Body of pancreas (tissue), 4 donors: ENCODE data around the gene LRP2. TPM values are rescaled to one million over a fixed set of nuclear protein-coding genes. Genes with fewer than 3 reads are reported as not detected.

Source experiments
- ATAC-seq: fragments of 150-250 bp; one replicate; pipeline ENCODE4 v1.9.1; 2016
- DNase-seq, 4 donors: peaks; one replicate each; pipeline ENCODE4 v3.0.0-alpha.2; 2019
- H3K27ac ChIP-seq, 4 donors: fragments of 200-600 bp; sonication (generic); 1 replicate in 3 of 4; 2 replicates in 1 of 4; pipeline versions ENCODE4 v1.5.1 to v1.6.1; 2016 to 2019; ENCODE audit warnings: mild to moderate bottlenecking in 1 of 4, mixed read lengths in 1 of 4, moderate library complexity in 1 of 4
- H3K27me3 ChIP-seq, 2 donors: fragments of 200-600 bp; sonication (generic); one replicate each; pipeline ENCODE4 v1.6.0; 2016; ENCODE audit warnings: mild to moderate bottlenecking in 1 of 2
- H3K36me3 ChIP-seq, 2 donors: fragments of 200-600 bp; sonication (generic); replicated peaks in 1 of 2; 2 replicates each; pipeline ENCODE4 v1.5.1; 2016; ENCODE audit warnings: low read depth in 2 of 2; ENCODE audit not compliant: insufficient read depth in 1 of 2
- H3K4me1 ChIP-seq: fragments of 200-600 bp; sonication (generic); one replicate; pipeline ENCODE4 v1.6.0; 2016
- H3K4me3 ChIP-seq, 2 donors: fragments of 200-600 bp; sonication (generic); 1 replicate in 1 of 2; 2 replicates in 1 of 2; pipeline ENCODE4 v1.5.1; 2016 to 2019
- H3K9me3 ChIP-seq, 3 donors: fragments of 200-600 bp; sonication (generic); 1 replicate in 2 of 3; 2 replicates in 1 of 3; pipeline ENCODE4 v1.5.1; 2016
- CTCF ChIP-seq, 7 experiments: fragments of 450-650 bp in 4 of 7; fragments of 200-600 bp in 3 of 7; sonication (generic) in 3 of 7; IDR thresholded peaks; one replicate each; pipeline ENCODE4 v1.5.1; 2016 to 2019; ENCODE audit warnings: antibody characterized with exemption in 7 of 7
- POLR2A ChIP-seq, 3 donors: fragments of 450-650 bp; IDR thresholded peaks; one replicate each; pipeline ENCODE4 v1.6.1; 2016; ENCODE audit warnings: antibody characterized with exemption in 3 of 3, mild to moderate bottlenecking in 2 of 3
- WGBS, 2 donors: methylation state at CpG; one replicate each; pipeline ENCODE4 v1.1.5; 2017; 5-methylcytosine and 5-hydroxymethylcytosine counted together
- intact Hi-C: fragments of 100-400 bp; cut with DNase I; formaldehyde crosslinking; loops from one replicate; pipeline ENCODE4 v1.15.1; 2023
- total RNA-seq, 2 donors: library from RNA; depleted of rRNA; stranded (reverse); fragments of >200 nt; gene quantifications; one replicate each; pipeline ENCODE4 v1.1.0, GENCODE V29; 2016

LRP2 gene
- total RNA-seq, 2 donors from 2014 or later: under 0.01 TPM; not detected in 1

GRCh38 chr2:169303579-169304305, 58.6 kb downstream of the LRP2 start:
- Histone ChIP-seq H3K27me3 (no peaks in the 10 kb centered on the region), H3K27ac (no peak overlapping the region), H3K36me3 (no peaks in the 10 kb centered on the region), H3K4me1 (no peaks in the 10 kb centered on the region), H3K9me3 (no peaks in the 10 kb centered on the region), H3K4me3 (no peak overlapping the region)
- DNase-seq (no peak), ATAC-seq (no peak)
- TF ChIP-seq POLR2A (IDR thresholded peaks at IDR 0.05): no peak
- TF ChIP-seq CTCF (IDR thresholded peaks at IDR 0.05): no peak
- intact Hi-C loops: no loop called here
- WGBS, 2 donors: 63 to 67% methylated on average over 4 of the region's 4 CpGs

DNA sequence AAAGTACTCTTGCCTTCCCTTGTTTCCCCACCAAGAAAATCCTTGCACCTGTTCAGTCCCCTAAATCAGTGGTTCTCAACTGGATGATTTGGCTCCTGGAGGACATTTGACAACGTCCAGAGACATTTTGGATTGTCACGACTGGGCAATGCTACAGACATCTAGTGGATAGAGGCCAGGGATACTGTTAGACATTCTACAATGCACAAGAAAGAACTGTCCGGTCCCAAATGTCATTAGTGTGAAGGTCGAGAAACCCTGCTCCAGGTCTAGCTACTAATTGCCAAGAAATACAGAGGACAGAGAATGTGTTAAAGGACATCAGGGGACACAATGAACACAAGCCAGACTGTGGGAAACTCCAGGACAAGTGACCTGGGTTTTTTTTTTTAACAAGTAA, 60.0 kb downstream of the LRP2 start:
- no peak overlapping the region for H3K4me3 ChIP-seq
- ATAC-seq: no peak
- 35 to 43% methylated on average over 4 of the region's 4 CpGs for WGBS, 2 donors
- H3K4me1 ChIP-seq: no peaks in the 10 kb centered on the region
- no peak overlapping the region for H3K27ac ChIP-seq
- no peaks in the 10 kb centered on the region for H3K27me3 ChIP-seq
- no peak for DNase-seq
- H3K36me3 ChIP-seq: no peaks in the 10 kb centered on the region
- no peak for TF ChIP-seq POLR2A (IDR thresholded peaks at IDR 0.05)
- TF ChIP-seq CTCF (IDR thresholded peaks at IDR 0.05): no peak
- no peaks in the 10 kb centered on the region for H3K9me3 ChIP-seq
- intact Hi-C loops: no loop called here

DNA sequence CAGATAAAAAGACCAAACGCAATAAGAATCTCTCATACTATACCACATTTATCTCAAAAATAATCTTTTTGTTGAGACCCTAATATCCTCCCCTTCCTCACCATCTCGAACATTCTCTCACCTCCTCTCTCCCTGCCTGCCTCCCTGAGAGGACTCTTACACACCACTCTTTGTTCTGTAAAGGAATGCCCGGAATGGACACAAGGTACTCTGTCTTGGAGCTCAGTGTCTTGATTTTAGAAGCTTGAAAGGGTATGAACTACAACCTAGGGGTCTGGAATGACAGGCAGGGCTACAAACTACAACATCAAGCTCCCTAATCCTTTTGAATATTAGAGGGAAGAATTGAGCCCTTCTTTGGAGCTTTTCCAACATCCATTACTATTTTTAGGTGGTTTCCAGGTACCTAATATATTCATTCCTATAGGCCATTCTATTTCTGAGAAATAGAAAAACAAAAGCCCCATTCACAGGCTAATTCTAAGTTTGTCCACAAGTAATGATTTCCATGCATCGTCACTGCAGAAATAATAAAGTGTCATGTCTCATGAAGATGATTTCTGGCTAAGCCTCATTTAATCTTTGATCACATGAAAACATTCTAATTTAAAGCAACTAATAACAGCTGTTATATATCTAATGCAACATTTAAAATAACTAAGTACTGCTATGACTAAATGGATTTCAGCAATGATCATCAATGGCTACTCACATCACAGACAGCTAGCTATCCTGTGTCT, 60.6 kb downstream of the LRP2 start:
- no peak for DNase-seq
- no peak overlapping the region for H3K27ac ChIP-seq
- intact Hi-C loops: no loop called here
- H3K9me3 ChIP-seq: no peaks in the 10 kb centered on the region
- H3K4me1 ChIP-seq: no peaks in the 10 kb centered on the region
- no peak for TF ChIP-seq CTCF (IDR thresholded peaks at IDR 0.05)
- no peak for TF ChIP-seq POLR2A (IDR thresholded peaks at IDR 0.05)
- no peaks in the 10 kb centered on the region for H3K27me3 ChIP-seq
- no peak overlapping the region for H3K4me3 ChIP-seq
- ATAC-seq: no peak
- H3K36me3 ChIP-seq: no peaks in the 10 kb centered on the region
- 34 to 37% methylated on average over 4 of the region's 4 CpGs for WGBS, 2 donors

GRCh38 chr2:169300636-169301530, 61.5 kb downstream of the LRP2 start:
- 13 to 19% methylated on average over 5 of the region's 5 CpGs for WGBS, 2 donors
- H3K27ac ChIP-seq: no peak overlapping the region
- ATAC-seq (no peak), DNase-seq (no peak)
- intact Hi-C loops: no loop called here
- no peaks in the 10 kb centered on the region for H3K9me3 ChIP-seq
- H3K4me1 ChIP-seq: no peaks in the 10 kb centered on the region
- H3K36me3 ChIP-seq: no peaks in the 10 kb centered on the region
- no peaks in the 10 kb centered on the region for H3K27me3 ChIP-seq
- H3K4me3 ChIP-seq: no peak overlapping the region
- TF ChIP-seq POLR2A (IDR thresholded peaks at IDR 0.05) (no peak), CTCF (IDR thresholded peaks at IDR 0.05) (no peak)
